Gastroesophageal sphincter (tissue), 4 donors: ENCODE results near the gene CSRNP3. TPM values are rescaled to one million over a fixed set of nuclear protein-coding genes. Genes with fewer than 3 reads are reported as not detected.

Experiments
- ATAC-seq: fragments of 150-250 bp; one replicate; pipeline ENCODE4 v1.9.1; 2016; ENCODE audit warnings: mild to moderate bottlenecking, moderate library complexity
- H3K27ac ChIP-seq, 4 donors: fragments of 200-600 bp; sonication (generic) in 3 of 4; 1 replicate in 3 of 4; 2 replicates in 1 of 4; pipeline ENCODE4 v1.5.1; 2016 to 2019
- H3K27me3 ChIP-seq: fragments of 200-600 bp; sonication (generic); one replicate; pipeline ENCODE4 v1.5.1; 2019
- H3K36me3 ChIP-seq, 2 donors: fragments of 200-600 bp; sonication (generic); one replicate each; pipeline ENCODE4 v1.5.1; 2019; ENCODE audit warnings: control low read depth in 1 of 2
- H3K4me1 ChIP-seq, 3 donors: fragments of 200-600 bp; sonication (generic); 1 replicate in 2 of 3; 2 replicates in 1 of 3; pipeline ENCODE4 v1.5.1; 2016 to 2019; ENCODE audit warnings: control low read depth in 2 of 3
- H3K4me3 ChIP-seq, 2 donors: fragments of 200-600 bp; sonication (generic); one replicate each; pipeline ENCODE4 v1.5.1; 2019; ENCODE audit warnings: mild to moderate bottlenecking in 1 of 2, moderate library complexity in 1 of 2
- H3K9me3 ChIP-seq, 3 donors: fragments of 200-600 bp; sonication (generic); one replicate each; pipeline ENCODE4 v1.5.1; 2017 to 2019; ENCODE audit warnings: control low read depth in 2 of 3
- CTCF ChIP-seq, 4 experiments: fragments of 200-600 bp in 2 of 4; fragments of 450-650 bp in 2 of 4; sonication (generic) in 1 of 4; IDR thresholded peaks; one replicate each; pipeline ENCODE4 v1.5.1; 2017 to 2019; ENCODE audit warnings: antibody characterized with exemption in 4 of 4, mild to moderate bottlenecking in 2 of 4, moderate library complexity in 2 of 4
- EP300 ChIP-seq: sonication (generic); formaldehyde crosslinking; IDR thresholded peaks from one replicate; pipeline ENCODE4 v1.6.1; 2017; ENCODE audit warnings: antibody characterized with exemption, mild to moderate bottlenecking
- POLR2A ChIP-seq, 2 donors: fragments of 450-650 bp; IDR thresholded peaks; one replicate each; pipeline ENCODE4 v1.6.1; 2017; ENCODE audit warnings: antibody characterized with exemption in 2 of 2, mild to moderate bottlenecking in 2 of 2, moderate library complexity in 1 of 2
- POLR2AphosphoS5 ChIP-seq: sonication (generic); formaldehyde crosslinking; IDR thresholded peaks from one replicate; pipeline ENCODE4 v1.6.1; 2017; ENCODE audit warnings: antibody characterized with exemption
- WGBS, 2 donors: methylation state at CpG; one replicate each; pipeline ENCODE4 v1.1.5; 2018; ENCODE audit warnings: low coverage in 1 of 2; 5-methylcytosine and 5-hydroxymethylcytosine counted together
- total RNA-seq, 4 donors: library from RNA; depleted of rRNA; stranded (reverse); fragments of >200 nt; gene quantifications; one replicate each; pipeline ENCODE4 v1.1.0, GENCODE V29; 2016

Gene CSRNP3
- total RNA-seq, 4 donors from 2014 or later = 0.81 to 5.4 (median 3.1) TPM

DNA sequence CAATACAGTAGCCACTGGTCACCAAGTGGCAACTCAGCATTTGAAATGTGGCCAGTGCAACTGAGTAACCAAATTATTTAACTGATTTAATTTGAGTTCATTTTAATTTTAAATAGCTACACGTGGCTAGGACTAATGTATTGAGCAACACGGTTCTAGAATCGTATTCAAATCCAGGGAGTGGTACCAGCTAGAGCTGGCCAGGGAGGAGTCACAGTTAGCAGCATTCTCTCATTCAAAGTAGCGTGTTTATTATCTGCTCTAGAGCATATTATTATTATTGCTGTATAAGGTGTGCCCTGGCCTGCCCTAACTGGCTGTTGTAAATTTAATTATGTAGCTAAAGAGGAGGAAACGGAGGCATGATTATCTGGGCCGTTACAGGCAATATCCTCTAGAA lies 231.6 kb downstream of the CSRNP3 start:
- 75 to 89% methylated on average over 6 of the region's 6 CpGs for WGBS, 2 donors
- no peak for ATAC-seq
- Histone ChIP-seq H3K9me3 (no peaks in the 10 kb centered on the region), H3K27me3 (no peaks in the 10 kb centered on the region), H3K4me3 (no peak overlapping the region), H3K4me1 (no peaks in the 10 kb centered on the region), H3K27ac (no peak overlapping the region), H3K36me3 (no peaks in the 10 kb centered on the region)
- no peak for TF ChIP-seq CTCF (IDR thresholded peaks at IDR 0.05)
- no peak for TF ChIP-seq POLR2A (IDR thresholded peaks at IDR 0.05)
- TF ChIP-seq POLR2AphosphoS5 = no peak
- TF ChIP-seq EP300 = no peak

- no peaks in the 10 kb centered on the region for H3K27me3 ChIP-seq
- H3K4me1 ChIP-seq = no peaks in the 10 kb centered on the region
- no peak overlapping the region for H3K27ac ChIP-seq
- 74 to 87% methylated on average over 3 of the region's 3 CpGs for WGBS, 2 donors
- no peak for ATAC-seq
- no peaks in the 10 kb centered on the region for H3K36me3 ChIP-seq
- H3K4me3 ChIP-seq = no peak overlapping the region
- H3K9me3 ChIP-seq = no peaks in the 10 kb centered on the region
- TF ChIP-seq EP300 = no peak
Measured at GRCh38 chr2:165706960-165707487, 237.5 kb downstream of the CSRNP3 start.

DNA sequence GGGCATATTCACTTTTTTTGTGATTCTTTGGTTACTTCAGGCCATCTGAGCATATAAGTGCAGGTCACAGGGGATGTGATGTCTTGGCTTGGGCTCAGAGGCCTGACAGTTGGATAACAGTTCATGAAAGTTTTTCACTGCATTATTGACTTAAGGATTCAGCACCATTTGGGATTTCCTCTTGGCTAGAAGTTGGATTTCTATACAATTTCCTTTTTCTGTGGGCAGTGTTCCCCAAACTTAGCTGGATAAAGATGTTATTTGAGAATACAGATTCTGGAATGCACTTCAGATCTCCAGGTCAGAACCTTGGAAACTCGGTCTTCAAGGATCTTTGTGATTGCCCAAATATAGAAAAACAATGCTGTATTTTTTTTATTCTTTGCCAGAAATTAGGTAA lies 246.6 kb downstream of the CSRNP3 start:
- WGBS, 2 donors = 64 to 75% methylated on average over 1 of the region's 1 CpG
- TF ChIP-seq POLR2AphosphoS5 = no peak

GRCh38 chr2:165718610-165719210 lies 249.2 kb downstream of the CSRNP3 start:
- no peaks in the 10 kb centered on the region for H3K9me3 ChIP-seq
- TF ChIP-seq CTCF (IDR thresholded peaks at IDR 0.05) (no peak), EP300 (no peak), POLR2AphosphoS5 (no peak), POLR2A (IDR thresholded peaks at IDR 0.05) (no peak)
- 50 to 53% methylated on average over 1 of the region's 1 CpG for WGBS, 2 donors
- H3K27me3 ChIP-seq = no peaks in the 10 kb centered on the region
- no peak for ATAC-seq
- no peak overlapping the region for H3K27ac ChIP-seq
- H3K36me3 ChIP-seq = no peaks in the 10 kb centered on the region
- no peaks in the 10 kb centered on the region for H3K4me1 ChIP-seq
- no peak overlapping the region for H3K4me3 ChIP-seq

More for the DNA sequence above, 246.6 kb downstream of the CSRNP3 start:
- H3K4me1 ChIP-seq = no peaks in the 10 kb centered on the region
- no peak overlapping the region for H3K4me3 ChIP-seq
- no peaks in the 10 kb centered on the region for H3K9me3 ChIP-seq
- no peak for ATAC-seq
- H3K27me3 ChIP-seq = no peaks in the 10 kb centered on the region
- H3K27ac ChIP-seq = no peak overlapping the region
- no peaks in the 10 kb centered on the region for H3K36me3 ChIP-seq

- TF ChIP-seq POLR2A (IDR thresholded peaks at IDR 0.05) (no peak), POLR2AphosphoS5 (no peak), CTCF (IDR thresholded peaks at IDR 0.05) (no peak), EP300 (no peak)
- H3K4me3 ChIP-seq = no peak overlapping the region
- ATAC-seq = no peak
- H3K4me1 ChIP-seq = no peaks in the 10 kb centered on the region
- no peaks in the 10 kb centered on the region for H3K36me3 ChIP-seq
- H3K27me3 ChIP-seq = no peaks in the 10 kb centered on the region
- no peak overlapping the region for H3K27ac ChIP-seq
- no peaks in the 10 kb centered on the region for H3K9me3 ChIP-seq
Measured at GRCh38 chr2:165720511-165720910, 251.0 kb downstream of the CSRNP3 start.

DNA sequence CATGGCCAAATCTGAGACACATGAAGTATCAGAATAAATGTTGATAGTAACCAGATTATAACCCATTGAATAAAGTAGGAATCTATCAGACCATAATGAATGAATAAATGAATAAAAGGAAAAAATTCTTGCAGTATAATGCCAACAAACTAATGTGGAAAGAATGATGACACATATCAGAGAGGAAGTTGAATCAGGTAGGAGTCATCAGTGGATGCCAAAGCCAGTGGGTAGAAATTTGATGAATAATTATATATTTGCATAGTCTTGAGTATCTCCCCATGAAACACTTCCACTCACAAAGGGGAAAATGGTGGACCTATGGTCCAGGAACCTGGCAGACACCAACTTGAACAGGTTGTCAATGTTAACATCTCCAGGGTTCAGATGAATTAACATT lies 255.9 kb downstream of the CSRNP3 start:
- H3K9me3 ChIP-seq = no peaks in the 10 kb centered on the region
- H3K4me1 ChIP-seq = no peaks in the 10 kb centered on the region
- TF ChIP-seq POLR2A (IDR thresholded peaks at IDR 0.05) (no peak), EP300 (no peak), POLR2AphosphoS5 (no peak), CTCF (IDR thresholded peaks at IDR 0.05) (no peak)
- H3K36me3 ChIP-seq = no peaks in the 10 kb centered on the region
- no peaks in the 10 kb centered on the region for H3K27me3 ChIP-seq
- no peak for ATAC-seq
- no peak overlapping the region for H3K4me3 ChIP-seq
- H3K27ac ChIP-seq = no peak overlapping the region

Other genes starting within 250 kb of the CSRNP3 start
- gene SCN2A, start 230.3 kb upstream of the CSRNP3 start, total RNA-seq = 1 to 10 TPM in 1 of 4 donors, under 1 TPM in 3; 0.12 to 1.3 (median 0.64) TPM